Stimulated activated CD4-positive, alpha-beta T cell treated with anti-CD3 and anti-CD28 coated beads, Interleukin-2, amount 100 ng/mL, for 24 hours (primary cell): ENCODE measurements around the gene CEP131.
A peak's percentile ranks its signal among the peaks of the same experiment; 100 is the strongest.

Source experiments
- DNase-seq, 2 donors: peaks; one replicate each; pipeline ENCODE4 v3.0.0-alpha.2; 2020

The CEP131 gene

GRCh38 chr17:81143717-81144422 lies 78.9 kb downstream of the CEP131 start:
- no peak for DNase-seq

- no peak for DNase-seq
Measured at GRCh38 chr17:81143200-81143527, 79.6 kb downstream of the CEP131 start.

GRCh38 chr17:81142301-81143199 lies 80.2 kb downstream of the CEP131 start:
- DNase-seq: peak; percentile 71 to 72

GRCh38 chr17:81140695-81141094 lies 82.1 kb downstream of the CEP131 start:
- no peak for DNase-seq

GRCh38 chr17:81140018-81140417 lies 82.7 kb downstream of the CEP131 start:
- DNase-seq: no peak
